Measurements from ENCODE around the gene G2E3. TPM values are rescaled to one million over a fixed set of nuclear protein-coding genes. Genes with fewer than 3 reads are reported as not detected.

Gene G2E3
- total RNA-seq, 1 experiment from 2014 or later: 31.3 TPM

DNA sequence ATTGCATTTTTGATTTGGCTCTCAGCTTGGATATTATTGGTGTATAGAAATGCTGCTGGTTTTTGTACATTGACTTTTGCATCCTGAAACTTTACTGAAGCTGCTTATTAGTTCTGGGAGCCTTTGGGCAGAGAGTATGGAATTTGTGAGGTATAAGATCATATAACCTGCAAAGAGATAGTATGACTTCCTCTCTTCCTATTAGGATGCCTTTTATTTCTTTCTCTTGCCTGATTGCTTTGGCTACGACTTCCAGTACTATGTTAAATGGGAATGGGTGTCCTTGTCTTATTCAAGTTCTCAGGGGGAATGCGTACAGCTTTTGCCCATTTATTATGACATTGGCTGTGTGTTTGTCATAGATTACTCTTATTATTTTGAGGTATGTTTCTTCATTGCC is 86.6 kb downstream of the G2E3 start:
- Mint-ChIP-seq H3K4me3 (ENCODE audit: low read depth, unreplicated experiment) (no peak overlapping the region), H3K36me3 (ENCODE audit: insufficient read depth, unreplicated experiment) (peaks cover 6% of the 10 kb centered on the region), H3K27me3 (ENCODE audit: unreplicated experiment) (no peaks in the 10 kb centered on the region), H3K9me3 (ENCODE audit: low read depth, unreplicated experiment) (peaks cover 7% of the 10 kb centered on the region), H3K4me1 (ENCODE audit: low read depth, unreplicated experiment) (no peaks in the 10 kb centered on the region), H3K27ac (ENCODE audit: unreplicated experiment) (no peak overlapping the region)
- no peak for DNase-seq
- TF ChIP-seq, protein P1, sequence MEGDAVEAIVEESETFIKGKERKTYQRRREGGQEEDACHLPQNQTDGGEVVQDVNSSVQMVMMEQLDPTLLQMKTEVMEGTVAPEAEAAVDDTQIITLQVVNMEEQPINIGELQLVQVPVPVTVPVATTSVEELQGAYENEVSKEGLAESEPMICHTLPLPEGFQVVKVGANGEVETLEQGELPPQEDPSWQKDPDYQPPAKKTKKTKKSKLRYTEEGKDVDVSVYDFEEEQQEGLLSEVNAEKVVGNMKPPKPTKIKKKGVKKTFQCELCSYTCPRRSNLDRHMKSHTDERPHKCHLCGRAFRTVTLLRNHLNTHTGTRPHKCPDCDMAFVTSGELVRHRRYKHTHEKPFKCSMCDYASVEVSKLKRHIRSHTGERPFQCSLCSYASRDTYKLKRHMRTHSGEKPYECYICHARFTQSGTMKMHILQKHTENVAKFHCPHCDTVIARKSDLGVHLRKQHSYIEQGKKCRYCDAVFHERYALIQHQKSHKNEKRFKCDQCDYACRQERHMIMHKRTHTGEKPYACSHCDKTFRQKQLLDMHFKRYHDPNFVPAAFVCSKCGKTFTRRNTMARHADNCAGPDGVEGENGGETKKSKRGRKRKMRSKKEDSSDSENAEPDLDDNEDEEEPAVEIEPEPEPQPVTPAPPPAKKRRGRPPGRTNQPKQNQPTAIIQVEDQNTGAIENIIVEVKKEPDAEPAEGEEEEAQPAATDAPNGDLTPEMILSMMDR (IDR thresholded peaks at IDR 0.05; ENCODE audit: unreplicated experiment): no peak
- intact Hi-C loops (cut with micrococcal nuclease; ENCODE audit: unreplicated experiment): no loop called here
- BruUV-seq (replicated peaks): no TSS peak
- CTCF ChIA-PET: no interaction called here

DNA sequence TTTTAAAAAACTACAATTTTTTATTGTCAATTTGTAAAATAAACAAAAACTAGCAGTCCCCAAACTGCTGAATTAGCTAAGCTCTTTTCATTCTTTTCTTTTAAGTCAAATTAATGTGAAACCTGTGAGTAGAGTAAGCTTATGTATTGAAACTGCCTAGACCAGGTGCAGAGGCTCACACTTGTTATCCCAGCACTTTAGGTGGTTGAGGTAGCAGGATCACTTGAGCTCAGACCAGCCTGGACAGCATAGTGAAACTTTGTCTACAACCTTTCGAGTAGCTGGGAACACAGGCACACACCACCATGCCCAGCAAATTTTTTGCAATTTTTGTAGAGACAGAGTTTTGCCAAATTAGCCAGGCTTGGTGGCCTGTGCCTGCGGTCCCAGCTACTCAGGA is 89.5 kb downstream of the G2E3 start:
- Mint-ChIP-seq H3K36me3 (ENCODE audit: insufficient read depth, unreplicated experiment) (peaks cover 6% of the 10 kb centered on the region), H3K9me3 (ENCODE audit: low read depth, unreplicated experiment) (peaks cover 7% of the 10 kb centered on the region), H3K27ac (ENCODE audit: unreplicated experiment) (no peak overlapping the region), H3K27me3 (ENCODE audit: unreplicated experiment) (no peaks in the 10 kb centered on the region), H3K4me1 (ENCODE audit: low read depth, unreplicated experiment) (no peaks in the 10 kb centered on the region), H3K4me3 (ENCODE audit: low read depth, unreplicated experiment) (no peak overlapping the region)
- intact Hi-C loops (cut with micrococcal nuclease; ENCODE audit: unreplicated experiment): no loop called here
- no TSS peak for BruUV-seq (replicated peaks)
- TF ChIP-seq, protein P1 (IDR thresholded peaks at IDR 0.05; ENCODE audit: unreplicated experiment): no peak
- CTCF ChIA-PET: interaction anchor here (0.7 kb wide), 1 partner anchor 90 kb away, joined by 3 read pairs; no protein-coding TSS in a partner anchor
- no peak for DNase-seq

DNA sequence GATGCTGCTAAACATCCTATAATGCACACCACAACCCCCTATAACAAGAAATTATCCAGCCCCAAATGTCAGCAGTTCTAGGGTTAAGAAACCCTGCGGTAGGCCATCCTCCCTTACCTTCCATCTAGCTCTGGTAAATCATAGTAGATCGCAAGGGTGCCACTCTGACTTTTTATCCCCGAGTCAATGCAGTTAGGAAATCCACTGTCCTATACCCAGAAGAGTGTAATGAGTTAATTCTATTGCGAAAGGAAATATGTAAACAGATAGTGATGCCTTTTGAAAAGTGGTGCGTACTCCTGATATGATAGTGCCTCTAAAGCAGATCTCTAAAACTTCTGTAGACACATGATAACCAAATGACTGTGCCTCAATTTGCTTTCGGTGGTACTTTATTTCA is 93.0 kb downstream of the G2E3 start:
- TF ChIP-seq, protein P1 (IDR thresholded peaks at IDR 0.05; ENCODE audit: unreplicated experiment): no peak
- Mint-ChIP-seq H3K27me3 (ENCODE audit: unreplicated experiment) (no peaks in the 10 kb centered on the region), H3K9me3 (ENCODE audit: low read depth, unreplicated experiment) (no peaks in the 10 kb centered on the region), H3K4me3 (ENCODE audit: low read depth, unreplicated experiment) (no peak overlapping the region), H3K4me1 (ENCODE audit: low read depth, unreplicated experiment) (no peaks in the 10 kb centered on the region), H3K36me3 (ENCODE audit: insufficient read depth, unreplicated experiment) (peaks cover 6% of the 10 kb centered on the region), H3K27ac (ENCODE audit: unreplicated experiment) (no peak overlapping the region)
- no TSS peak for BruUV-seq (replicated peaks)
- intact Hi-C loops (cut with micrococcal nuclease; ENCODE audit: unreplicated experiment): no loop called here
- CTCF ChIA-PET: interaction anchor here (0.6 kb wide), 1 partner anchor 8 kb away, joined by 3 read pairs; no protein-coding TSS in a partner anchor
- no peak for DNase-seq

DNA sequence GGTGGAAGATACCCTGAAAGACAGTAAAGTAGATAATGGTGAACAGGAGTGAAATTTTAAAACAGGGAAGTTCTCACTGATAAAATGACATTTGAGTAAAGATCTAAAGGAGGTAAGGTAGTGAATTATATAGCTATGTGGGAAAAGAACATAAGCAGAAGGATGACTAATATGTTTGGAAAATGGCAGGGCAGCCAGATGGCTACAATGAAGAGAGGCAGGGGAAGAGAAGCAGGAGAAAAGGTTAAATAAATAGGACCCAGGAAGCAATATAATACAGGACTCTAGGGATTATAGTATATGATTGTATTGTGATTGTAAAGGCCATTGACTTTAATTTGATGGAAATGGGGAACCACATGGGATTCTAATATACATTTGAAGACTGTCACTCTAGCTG is 96.2 kb downstream of the G2E3 start:
- Mint-ChIP-seq H3K4me1 (ENCODE audit: low read depth, unreplicated experiment) (no peaks in the 10 kb centered on the region), H3K27ac (ENCODE audit: unreplicated experiment) (no peak overlapping the region), H3K36me3 (ENCODE audit: insufficient read depth, unreplicated experiment) (peaks cover 6% of the 10 kb centered on the region), H3K27me3 (ENCODE audit: unreplicated experiment) (no peaks in the 10 kb centered on the region), H3K9me3 (ENCODE audit: low read depth, unreplicated experiment) (no peaks in the 10 kb centered on the region), H3K4me3 (ENCODE audit: low read depth, unreplicated experiment) (no peak overlapping the region)
- DNase-seq: no peak
- CTCF ChIA-PET: no interaction called here
- TF ChIP-seq, protein P1 (IDR thresholded peaks at IDR 0.05; ENCODE audit: unreplicated experiment): no peak
- no TSS peak for BruUV-seq (replicated peaks)
- intact Hi-C loops (cut with micrococcal nuclease; ENCODE audit: unreplicated experiment): loop anchor here (5.0 kb wide), 1 partner anchor 702 kb away; no protein-coding TSS in a partner anchor

Data from Calu3 (cell line).